ENCODE results near the gene LARP4B.

- no peak for TF ChIP-seq POLR2AphosphoS5 (IDR thresholded peaks at IDR 0.05; ENCODE audit: borderline replicate concordance, low read depth, low read length)
- TF ChIP-seq EZH2 (IDR thresholded peaks at IDR 0.05): no peak
Observed at GRCh38 chr10:852386-852785, 79.1 kb downstream of the LARP4B start.
